ENCODE results near the gene NOC4L. TPM values are rescaled to one million over a fixed set of nuclear protein-coding genes. Genes with fewer than 3 reads are reported as not detected.

NOC4L gene
- total and polyA plus RNA-seq, 5 donors from 2014 or later = 17.0 to 26.9 (median 19.2) TPM

DNA sequence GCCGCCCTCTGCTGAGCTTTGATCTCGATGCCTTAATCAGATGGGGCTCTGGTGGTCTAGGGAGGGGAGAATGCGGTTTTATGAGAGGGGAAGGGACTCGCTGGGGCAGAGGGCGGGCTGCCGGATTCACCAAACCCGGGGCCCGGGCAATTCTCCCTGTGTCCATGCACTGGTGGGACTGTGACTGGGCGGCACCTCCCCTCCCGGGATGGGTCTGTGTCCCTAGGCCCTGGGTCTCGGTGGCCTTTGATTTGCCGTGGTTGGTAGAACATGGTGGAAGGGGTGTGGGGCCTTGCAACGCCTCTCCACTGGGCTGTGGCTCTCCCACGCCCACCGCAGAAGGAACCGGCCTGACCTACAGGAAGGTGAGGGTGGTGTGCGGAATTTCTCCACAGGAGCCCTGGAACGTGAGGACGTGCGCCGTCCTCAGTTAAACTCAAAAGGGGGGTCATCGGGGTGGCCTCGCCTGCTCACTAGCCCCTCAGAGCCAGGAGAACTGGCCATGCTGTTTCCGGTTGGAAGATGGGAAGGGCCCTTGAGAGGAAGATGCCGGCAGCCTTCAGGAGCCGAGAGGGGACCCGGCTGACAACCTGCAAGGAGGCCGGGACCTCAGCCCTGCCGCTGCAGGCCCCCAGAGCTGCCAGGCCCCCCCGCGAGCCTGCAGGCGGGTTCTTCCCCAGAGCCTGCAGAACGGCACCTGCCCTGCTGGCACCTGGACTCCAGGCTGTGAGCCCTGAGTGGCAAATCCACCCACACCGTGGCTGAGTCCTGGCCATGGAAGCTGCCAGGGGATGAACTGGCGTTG is 43.6 kb downstream of the NOC4L start:
- H3K27me3 ChIP-seq (ENCODE audit: control insufficient read depth, insufficient read depth, low read length) = no peaks in the 10 kb centered on the region
- peak overlapping the region in 2 of 3 donors; percentile 63 to 76 for H3K27ac Mint-ChIP-seq
- H3K27me3 Mint-ChIP-seq = peaks cover 5% of the 10 kb centered on the region
- peak overlapping the region; percentile 76 to 94 (median 84) for H3K4me3 Mint-ChIP-seq
- no peak overlapping the region for H3K4me3 ChIP-seq (ENCODE audit: low read depth, low read length)
- no peak for DNase-seq
- H3K36me3 Mint-ChIP-seq = peaks cover 7% of the 10 kb centered on the region
- H3K9me3 ChIP-seq (ENCODE audit: control insufficient read depth in 2 of 2, low read length in 2 of 2) = peaks cover 0 to 13% of the 10 kb centered on the region in 2 experiments
- H3K27ac ChIP-seq (ENCODE audit: insufficient read depth, low read length, poor library complexity, severe bottlenecking) = peak overlapping the region; percentile 89
- H3K4me1 Mint-ChIP-seq = peaks cover 3 to 65% (median 21%) of the 10 kb centered on the region in 4 donors
- peaks cover 0 to 21% (median 5%) of the 10 kb centered on the region in 7 donors for H3K9me3 Mint-ChIP-seq
- ATAC-seq (ENCODE audit: low read depth in 2 of 2) = no peak
- no peaks in the 10 kb centered on the region for H3K36me3 ChIP-seq (ENCODE audit: control insufficient read depth, insufficient read depth, low read length)
- peaks cover 52% of the 10 kb centered on the region for H3K4me1 ChIP-seq (ENCODE audit: control insufficient read depth, insufficient read depth, low read length, poor library complexity, severe bottlenecking)

GRCh38 chr12:132188451-132188901 is 44.2 kb downstream of the NOC4L start:
- Histone ChIP-seq H3K27me3 (ENCODE audit: control insufficient read depth, insufficient read depth, low read length) (no peaks in the 10 kb centered on the region), H3K4me1 (ENCODE audit: control insufficient read depth, insufficient read depth, low read length, poor library complexity, severe bottlenecking) (peaks cover 52% of the 10 kb centered on the region), H3K9me3 (ENCODE audit: control insufficient read depth in 2 of 2, low read length in 2 of 2) (peaks cover 0 to 11% of the 10 kb centered on the region in 2 experiments), H3K4me3 (ENCODE audit: low read depth, low read length) (peak overlapping the region; percentile 44), H3K27ac (ENCODE audit: insufficient read depth, low read length, poor library complexity, severe bottlenecking) (peak overlapping the region; percentile 89), H3K36me3 (ENCODE audit: control insufficient read depth, insufficient read depth, low read length) (no peaks in the 10 kb centered on the region)
- peak overlapping the region in 1 of 3 donors; percentile 76 for H3K27ac Mint-ChIP-seq
- peaks cover 0 to 19% (median 5%) of the 10 kb centered on the region in 7 donors for H3K9me3 Mint-ChIP-seq
- no peak for DNase-seq
- no peak for ATAC-seq (ENCODE audit: low read depth in 2 of 2)
- peak overlapping the region; percentile 76 to 94 (median 84) for H3K4me3 Mint-ChIP-seq
- H3K36me3 Mint-ChIP-seq = peaks cover 7% of the 10 kb centered on the region
- peaks cover 3 to 62% (median 20%) of the 10 kb centered on the region in 4 donors for H3K4me1 Mint-ChIP-seq
- H3K27me3 Mint-ChIP-seq = peaks cover 5% of the 10 kb centered on the region

GRCh38 chr12:132188916-132189325 is 44.7 kb downstream of the NOC4L start:
- H3K4me3 Mint-ChIP-seq = peak overlapping the region; percentile 76 to 95 (median 94)
- H3K27ac Mint-ChIP-seq = peak overlapping the region in 2 of 3 donors; percentile 95 to 96
- H3K36me3 Mint-ChIP-seq = peaks cover 7% of the 10 kb centered on the region
- Histone ChIP-seq H3K4me1 (ENCODE audit: control insufficient read depth, insufficient read depth, low read length, poor library complexity, severe bottlenecking) (peaks cover 52% of the 10 kb centered on the region), H3K27me3 (ENCODE audit: control insufficient read depth, insufficient read depth, low read length) (no peaks in the 10 kb centered on the region), H3K4me3 (ENCODE audit: low read depth, low read length) (peak overlapping the region; percentile 64), H3K27ac (ENCODE audit: insufficient read depth, low read length, poor library complexity, severe bottlenecking) (peak overlapping the region; percentile 89), H3K9me3 (ENCODE audit: control insufficient read depth in 2 of 2, low read length in 2 of 2) (peaks cover 0 to 15% of the 10 kb centered on the region in 2 experiments), H3K36me3 (ENCODE audit: control insufficient read depth, insufficient read depth, low read length) (no peaks in the 10 kb centered on the region)
- DNase-seq = no peak
- peaks cover 5% of the 10 kb centered on the region for H3K27me3 Mint-ChIP-seq
- ATAC-seq (ENCODE audit: low read depth in 2 of 2) = no peak
- peaks cover 0 to 18% (median 5%) of the 10 kb centered on the region in 7 donors for H3K9me3 Mint-ChIP-seq
- peaks cover 3 to 61% (median 19%) of the 10 kb centered on the region in 4 donors for H3K4me1 Mint-ChIP-seq

DNA sequence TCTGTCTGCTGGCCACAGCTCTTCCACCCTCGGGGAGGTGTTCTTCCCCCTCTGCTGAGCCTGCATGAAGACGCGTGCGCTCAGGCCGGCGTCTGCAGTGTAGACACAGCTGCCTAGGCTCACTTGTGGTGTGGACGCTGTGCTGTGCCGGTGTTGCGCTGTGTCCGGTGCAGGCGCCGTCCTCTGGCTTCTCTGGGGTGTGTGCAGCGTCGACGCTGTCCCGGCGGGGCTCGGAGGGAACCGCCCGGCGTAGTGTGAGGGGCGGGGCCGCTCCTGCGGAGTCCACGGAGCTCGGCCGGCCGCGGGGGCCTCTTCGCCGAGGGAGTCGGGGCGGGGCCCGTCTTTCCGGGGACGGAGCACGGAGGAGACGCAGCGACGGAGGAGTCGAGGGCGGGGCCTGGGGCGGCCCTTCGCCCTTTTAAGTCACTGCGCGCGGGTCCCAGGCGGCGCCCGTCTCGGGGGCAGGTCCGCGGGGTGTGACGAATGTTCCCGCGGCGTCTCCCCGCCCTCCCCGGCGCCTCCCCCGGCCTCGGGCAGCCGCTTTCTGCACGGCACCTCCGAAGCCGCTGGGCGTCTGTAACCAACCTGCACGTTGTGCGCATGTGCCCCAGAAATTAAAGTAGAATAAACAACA is 45.2 kb downstream of the NOC4L start:
- ATAC-seq (ENCODE audit: low read depth in 2 of 2) (peak; percentile 90 to 93), DNase-seq (peak; percentile 92 to 98 (median 94))
- H3K27me3 ChIP-seq (ENCODE audit: control insufficient read depth, insufficient read depth, low read length) = no peaks in the 10 kb centered on the region
- peak overlapping the region; percentile 64 for H3K4me3 ChIP-seq (ENCODE audit: low read depth, low read length)
- H3K27ac ChIP-seq (ENCODE audit: insufficient read depth, low read length, poor library complexity, severe bottlenecking) = peak overlapping the region; percentile 89
- H3K9me3 ChIP-seq (ENCODE audit: control insufficient read depth in 2 of 2, low read length in 2 of 2) = peaks cover 0 to 15% of the 10 kb centered on the region in 2 experiments
- peaks cover 11% of the 10 kb centered on the region for H3K36me3 Mint-ChIP-seq
- no peaks in the 10 kb centered on the region for H3K27me3 Mint-ChIP-seq
- H3K27ac Mint-ChIP-seq = peak overlapping the region; percentile 94 to 96 (median 95)
- H3K4me1 Mint-ChIP-seq = peaks cover 3 to 58% (median 17%) of the 10 kb centered on the region in 4 donors
- H3K36me3 ChIP-seq (ENCODE audit: control insufficient read depth, insufficient read depth, low read length) = no peaks in the 10 kb centered on the region
- H3K4me3 Mint-ChIP-seq = peak overlapping the region; percentile 76 to 95 (median 94)
- H3K9me3 Mint-ChIP-seq = peaks cover 0 to 15% (median 2%) of the 10 kb centered on the region in 7 donors
- peaks cover 52% of the 10 kb centered on the region for H3K4me1 ChIP-seq (ENCODE audit: control insufficient read depth, insufficient read depth, low read length, poor library complexity, severe bottlenecking)

- H3K36me3 ChIP-seq (ENCODE audit: control insufficient read depth, insufficient read depth, low read length) = no peaks in the 10 kb centered on the region
- H3K27ac ChIP-seq (ENCODE audit: insufficient read depth, low read length, poor library complexity, severe bottlenecking) = peak overlapping the region; percentile 89
- ATAC-seq (ENCODE audit: low read depth in 2 of 2) = no peak
- peaks cover 52% of the 10 kb centered on the region for H3K4me1 ChIP-seq (ENCODE audit: control insufficient read depth, insufficient read depth, low read length, poor library complexity, severe bottlenecking)
- H3K36me3 Mint-ChIP-seq = peaks cover 11% of the 10 kb centered on the region
- H3K9me3 ChIP-seq (ENCODE audit: control insufficient read depth in 2 of 2, low read length in 2 of 2) = peaks cover 0 to 14% of the 10 kb centered on the region in 2 experiments
- no peaks in the 10 kb centered on the region for H3K27me3 Mint-ChIP-seq
- H3K4me1 Mint-ChIP-seq = peaks cover 3 to 55% (median 16%) of the 10 kb centered on the region in 4 donors
- peak overlapping the region; percentile 53 for H3K4me3 ChIP-seq (ENCODE audit: low read depth, low read length)
- H3K9me3 Mint-ChIP-seq = peaks cover 0 to 15% (median 2%) of the 10 kb centered on the region in 7 donors
- H3K27ac Mint-ChIP-seq = peak overlapping the region; percentile 90 to 96 (median 95)
- H3K4me3 Mint-ChIP-seq = peak overlapping the region; percentile 76 to 95 (median 94)
- DNase-seq = no peak
- no peaks in the 10 kb centered on the region for H3K27me3 ChIP-seq (ENCODE audit: control insufficient read depth, insufficient read depth, low read length)
Measured at GRCh38 chr12:132190012-132190755, 45.9 kb downstream of the NOC4L start.

GRCh38 chr12:132190834-132191500 is 46.7 kb downstream of the NOC4L start:
- peaks cover 0 to 11% (median 2%) of the 10 kb centered on the region in 7 donors for H3K9me3 Mint-ChIP-seq
- H3K4me3 ChIP-seq (ENCODE audit: low read depth, low read length) = no peak overlapping the region
- no peaks in the 10 kb centered on the region for H3K27me3 Mint-ChIP-seq
- no peak overlapping the region for H3K27ac ChIP-seq (ENCODE audit: insufficient read depth, low read length, poor library complexity, severe bottlenecking)
- peak overlapping the region in 2 of 3 donors; percentile 56 to 59 for H3K27ac Mint-ChIP-seq
- DNase-seq (no peak), ATAC-seq (ENCODE audit: low read depth in 2 of 2) (no peak)
- peaks cover 7% of the 10 kb centered on the region for H3K36me3 Mint-ChIP-seq
- H3K4me1 Mint-ChIP-seq = peaks cover 0 to 47% (median 10%) of the 10 kb centered on the region in 4 donors
- peaks cover 44% of the 10 kb centered on the region for H3K4me1 ChIP-seq (ENCODE audit: control insufficient read depth, insufficient read depth, low read length, poor library complexity, severe bottlenecking)
- H3K36me3 ChIP-seq (ENCODE audit: control insufficient read depth, insufficient read depth, low read length) = no peaks in the 10 kb centered on the region
- peaks cover 0 to 14% of the 10 kb centered on the region in 2 experiments for H3K9me3 ChIP-seq (ENCODE audit: control insufficient read depth in 2 of 2, low read length in 2 of 2)
- H3K27me3 ChIP-seq (ENCODE audit: control insufficient read depth, insufficient read depth, low read length) = no peaks in the 10 kb centered on the region
- peak overlapping the region; percentile 77 to 94 (median 84) for H3K4me3 Mint-ChIP-seq
